GM12801 (cell line): ENCODE measurements around the gene SLC22A2.

Experiments used
- TF ChIP-seq, protein P1 (sequence below): IDR thresholded peaks from one replicate; pipeline ENCODE4 v1.5.1; 2011; ENCODE audit warnings: control low read depth; ENCODE audit not compliant: insufficient read length; ENCODE audit errors: extremely low read depth

The SLC22A2 gene

DNA sequence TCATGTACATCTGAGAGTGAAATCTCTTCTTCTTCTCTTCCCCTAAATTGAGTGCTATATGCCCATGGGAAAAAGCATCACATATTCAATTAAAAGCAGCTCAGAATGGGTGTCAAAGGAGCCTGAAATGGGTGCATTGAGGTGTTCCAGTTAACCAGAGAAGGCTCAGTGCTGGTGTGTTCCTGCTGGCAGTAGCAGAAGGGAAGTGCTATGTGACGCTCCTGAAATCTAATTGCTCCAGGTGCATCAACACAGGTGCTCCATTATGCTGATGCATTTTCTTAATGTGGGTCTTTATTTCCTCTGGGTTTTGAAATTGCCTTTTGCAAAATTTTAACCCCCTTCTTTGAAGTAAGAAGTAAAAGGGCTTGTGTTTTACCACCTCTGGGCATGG lies 17.9 kb downstream of the SLC22A2 start:
- TF ChIP-seq, protein P1, sequence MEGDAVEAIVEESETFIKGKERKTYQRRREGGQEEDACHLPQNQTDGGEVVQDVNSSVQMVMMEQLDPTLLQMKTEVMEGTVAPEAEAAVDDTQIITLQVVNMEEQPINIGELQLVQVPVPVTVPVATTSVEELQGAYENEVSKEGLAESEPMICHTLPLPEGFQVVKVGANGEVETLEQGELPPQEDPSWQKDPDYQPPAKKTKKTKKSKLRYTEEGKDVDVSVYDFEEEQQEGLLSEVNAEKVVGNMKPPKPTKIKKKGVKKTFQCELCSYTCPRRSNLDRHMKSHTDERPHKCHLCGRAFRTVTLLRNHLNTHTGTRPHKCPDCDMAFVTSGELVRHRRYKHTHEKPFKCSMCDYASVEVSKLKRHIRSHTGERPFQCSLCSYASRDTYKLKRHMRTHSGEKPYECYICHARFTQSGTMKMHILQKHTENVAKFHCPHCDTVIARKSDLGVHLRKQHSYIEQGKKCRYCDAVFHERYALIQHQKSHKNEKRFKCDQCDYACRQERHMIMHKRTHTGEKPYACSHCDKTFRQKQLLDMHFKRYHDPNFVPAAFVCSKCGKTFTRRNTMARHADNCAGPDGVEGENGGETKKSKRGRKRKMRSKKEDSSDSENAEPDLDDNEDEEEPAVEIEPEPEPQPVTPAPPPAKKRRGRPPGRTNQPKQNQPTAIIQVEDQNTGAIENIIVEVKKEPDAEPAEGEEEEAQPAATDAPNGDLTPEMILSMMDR, result no peak

DNA sequence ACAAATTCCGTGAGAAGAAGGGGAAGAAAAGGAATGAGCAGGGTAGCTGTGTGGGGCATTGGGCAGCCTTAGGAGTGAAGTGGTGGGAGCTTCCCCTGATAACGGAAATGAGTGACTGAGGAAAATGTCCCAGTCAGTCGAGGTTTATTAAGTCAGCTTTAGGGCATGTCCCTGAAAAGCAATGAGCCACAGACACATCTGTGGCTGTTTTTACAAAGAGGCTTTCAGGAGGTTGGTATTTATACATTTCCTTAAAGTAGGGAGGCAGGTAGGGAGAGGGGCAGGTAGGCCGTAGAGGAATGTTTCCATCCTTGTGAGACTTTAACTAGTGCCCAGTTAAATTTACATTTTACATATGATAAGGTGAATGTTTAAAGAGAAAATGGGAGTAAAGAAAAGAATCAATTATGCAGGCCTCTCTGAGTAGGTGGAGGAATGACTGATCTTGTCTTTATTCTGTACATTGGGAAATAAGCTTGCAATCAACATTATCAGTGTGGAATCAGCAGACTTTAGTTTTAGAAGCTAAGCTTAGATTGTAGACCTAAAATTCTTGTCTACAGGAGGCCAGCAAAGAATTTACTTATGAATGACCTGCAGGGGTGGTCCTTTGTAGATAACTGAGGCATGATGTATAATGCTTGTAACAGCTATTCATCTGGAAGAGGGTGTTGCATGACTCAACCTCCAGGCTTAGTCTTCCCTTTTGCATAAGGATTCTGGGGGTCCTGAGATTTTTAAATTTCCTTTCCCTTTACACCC lies 18.5 kb downstream of the SLC22A2 start:
- TF ChIP-seq, protein P1, result no peak

DNA sequence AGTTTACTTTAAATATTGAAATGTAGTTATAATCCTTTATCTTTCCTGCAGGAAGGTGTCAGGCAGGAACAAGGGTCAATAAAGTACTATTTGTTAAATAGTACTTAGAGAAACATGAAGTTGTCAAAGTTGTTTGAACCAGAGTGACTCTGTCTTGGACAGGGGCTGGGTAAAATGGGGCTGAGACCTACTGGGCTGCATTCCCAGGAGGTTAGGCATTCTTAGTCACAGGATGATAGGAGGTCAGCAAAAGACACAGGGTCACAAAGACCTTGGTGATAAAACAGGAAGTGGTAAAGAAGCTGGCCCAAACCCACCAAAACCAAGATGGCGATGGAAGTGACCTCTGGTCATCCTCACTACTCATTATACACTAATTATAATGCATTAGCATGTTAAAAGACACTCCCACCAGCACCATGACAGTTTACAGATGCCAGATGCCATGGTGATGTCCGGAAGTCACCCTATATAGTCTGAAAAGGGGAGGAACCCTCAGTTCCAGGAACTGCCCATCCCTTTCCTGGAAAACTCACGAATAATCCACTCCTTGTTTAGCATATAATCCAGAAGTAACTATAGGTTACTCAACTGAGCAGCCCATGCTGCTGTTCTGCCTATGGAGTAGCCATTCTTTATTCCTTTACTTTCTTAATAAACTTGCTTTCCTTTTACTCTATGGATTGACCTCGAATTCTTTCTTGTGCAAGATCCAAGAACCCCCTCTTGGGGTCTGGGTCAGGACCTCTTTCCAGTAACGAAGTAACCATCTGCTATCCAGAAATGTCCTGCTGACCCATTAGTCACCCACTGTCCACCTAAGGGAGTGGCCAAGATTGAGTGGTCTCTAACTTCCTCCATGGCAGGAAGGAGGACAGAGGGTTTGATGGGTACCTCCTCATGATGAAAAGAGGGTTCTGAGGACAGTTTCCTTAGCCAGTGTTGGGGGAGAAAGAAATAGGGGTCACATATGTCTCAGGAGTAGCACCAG lies 19.6 kb downstream of the SLC22A2 start:
- TF ChIP-seq, protein P1, result no peak

DNA sequence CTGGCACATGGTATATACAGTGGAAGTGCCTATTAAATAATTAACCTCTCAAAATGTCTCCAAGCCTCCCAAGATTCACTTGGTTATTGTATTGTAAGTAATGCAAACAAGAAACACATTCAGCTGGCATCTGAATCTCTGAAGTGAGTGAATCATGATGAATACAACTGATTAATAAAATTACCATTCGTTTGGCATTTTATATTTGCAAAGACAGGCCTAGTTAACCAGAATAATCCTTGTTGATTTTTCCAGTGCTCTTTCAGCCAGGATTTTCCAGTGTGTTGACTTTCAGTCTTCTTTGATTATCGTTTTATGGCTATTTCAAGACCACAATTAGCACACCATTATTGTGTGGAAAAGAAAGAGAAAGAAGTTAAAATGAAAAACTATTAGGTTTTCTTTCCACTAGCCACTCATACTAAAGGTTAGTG lies 20.3 kb downstream of the SLC22A2 start:
- TF ChIP-seq, protein P1, result no peak

DNA sequence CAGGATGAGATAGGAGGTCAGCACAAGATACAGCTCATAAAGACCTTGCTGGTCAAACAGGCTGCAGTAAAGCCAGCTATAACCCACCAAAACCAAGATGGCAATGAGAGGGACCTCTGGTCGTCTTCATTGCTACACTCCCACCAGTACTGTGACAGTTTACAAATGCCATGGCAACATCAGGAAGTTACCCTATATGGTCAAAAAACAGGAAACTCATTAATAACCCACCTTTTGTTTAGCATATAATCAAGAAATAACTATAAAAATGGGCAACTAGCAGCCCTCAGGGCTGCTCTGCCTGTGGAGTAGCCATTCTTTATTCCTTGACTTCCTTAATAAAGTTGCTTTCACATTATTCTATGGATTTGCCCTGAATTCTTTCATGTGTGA lies 30.9 kb downstream of the SLC22A2 start:
- TF ChIP-seq, protein P1, result no peak

DNA sequence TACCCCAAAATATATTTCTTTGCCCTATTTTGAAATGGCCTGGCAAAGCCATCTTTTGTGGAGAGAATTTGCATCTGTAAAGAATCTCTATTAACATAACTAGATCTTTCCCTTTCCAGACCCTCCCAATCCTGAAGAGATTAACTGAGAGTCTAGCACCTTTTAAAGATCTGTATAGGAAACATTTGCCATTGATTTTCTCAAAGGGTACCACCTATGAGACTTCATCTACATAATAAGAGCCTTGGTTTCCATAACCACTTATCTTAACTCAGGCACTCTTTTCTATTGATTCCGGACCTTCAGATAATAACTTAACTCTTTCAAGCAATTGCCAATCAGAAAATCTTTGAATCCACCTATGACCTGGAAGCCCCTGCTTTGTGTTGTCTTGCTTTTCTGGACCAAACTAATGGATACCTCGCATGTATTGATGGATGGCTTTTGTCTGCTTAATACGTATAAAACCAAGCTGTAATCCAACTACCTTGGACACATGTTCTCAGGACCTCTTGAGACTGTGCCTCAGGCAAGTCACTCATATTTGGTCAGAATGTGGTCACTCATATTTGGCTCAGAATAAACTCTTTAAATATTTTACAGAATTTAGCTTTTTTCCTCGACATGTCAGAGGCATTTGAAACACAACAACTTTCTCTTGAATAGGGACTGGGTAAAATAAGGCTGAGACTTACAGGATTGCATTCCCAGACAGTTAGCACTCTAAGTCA lies 31.4 kb downstream of the SLC22A2 start:
- TF ChIP-seq, protein P1, result no peak
